Suprapubic skin (tissue), 4 donors: Measurements from ENCODE around the gene ACO2. TPM values are rescaled to one million over a fixed set of nuclear protein-coding genes. Genes with fewer than 3 reads are reported as not detected.

ENCODE experiments used
- DNase-seq, 2 donors: peaks; one replicate each; pipeline ENCODE4 v3.0.0-alpha.2; 2019; ENCODE audit warnings: low spot score in 2 of 2
- H3K27ac ChIP-seq: fragments of 200-600 bp; sonication (generic); one replicate; pipeline ENCODE4 v1.5.1; 2019
- H3K27me3 ChIP-seq: fragments of 200-600 bp; sonication (generic); one replicate; pipeline ENCODE4 v1.5.1; 2019
- H3K36me3 ChIP-seq: fragments of 200-600 bp; sonication (generic); one replicate; pipeline ENCODE4 v1.5.1; 2019
- H3K4me1 ChIP-seq: fragments of 200-600 bp; sonication (generic); one replicate; pipeline ENCODE4 v1.5.1; 2019
- H3K4me3 ChIP-seq: fragments of 200-600 bp; sonication (generic); one replicate; pipeline ENCODE4 v1.5.1; 2019; ENCODE audit warnings: mild to moderate bottlenecking
- H3K9me3 ChIP-seq: fragments of 200-600 bp; sonication (generic); one replicate; pipeline ENCODE4 v1.5.1; 2019
- CTCF ChIP-seq, 2 donors: fragments of 200-600 bp in 1 of 2; fragments of 450-650 bp in 1 of 2; sonication (generic) in 1 of 2; IDR thresholded peaks; one replicate each; pipeline ENCODE4 v1.5.1; 2016 to 2019; ENCODE audit warnings: antibody characterized with exemption in 2 of 2, mild to moderate bottlenecking in 1 of 2, moderate library complexity in 1 of 2
- EP300 ChIP-seq: sonication (generic); formaldehyde crosslinking; IDR thresholded peaks from one replicate; pipeline ENCODE4 v1.6.1; 2017; ENCODE audit warnings: antibody characterized with exemption
- POLR2A ChIP-seq, 2 donors: fragments of 450-650 bp; IDR thresholded peaks; one replicate each; pipeline ENCODE4 v1.6.1; 2017; ENCODE audit warnings: antibody characterized with exemption in 2 of 2, mild to moderate bottlenecking in 2 of 2, moderate library complexity in 2 of 2
- POLR2AphosphoS5 ChIP-seq, 3 donors: sonication (generic); formaldehyde crosslinking; IDR thresholded peaks; one replicate each; pipeline ENCODE4 v1.6.1; 2017; ENCODE audit warnings: antibody characterized with exemption in 3 of 3
- WGBS: methylation state at CpG from one replicate; pipeline ENCODE4 v1.1.5; 2018; 5-methylcytosine and 5-hydroxymethylcytosine counted together
- total RNA-seq, 4 donors: library from RNA; depleted of rRNA; stranded (reverse); fragments of >200 nt; gene quantifications; one replicate each; pipeline ENCODE4 v1.1.0, GENCODE V29; 2016

ACO2 gene
- total RNA-seq, 4 donors from 2014 or later = 67.4 to 81.9 (median 75.9) TPM

GRCh38 chr22:41564563-41564962, 95.6 kb downstream of the ACO2 start:
- no peaks in the 10 kb centered on the region for H3K36me3 ChIP-seq
- no peaks in the 10 kb centered on the region for H3K4me1 ChIP-seq
- peaks cover 12% of the 10 kb centered on the region for H3K27me3 ChIP-seq
- TF ChIP-seq POLR2A (IDR thresholded peaks at IDR 0.05) = no peak
- TF ChIP-seq CTCF (IDR thresholded peaks at IDR 0.05) = no peak
- TF ChIP-seq EP300 = no peak
- TF ChIP-seq POLR2AphosphoS5 (IDR thresholded peaks at IDR 0.05) = no peak
- WGBS = 83% methylated on average over 8 of the region's 8 CpGs
- no peak overlapping the region for H3K27ac ChIP-seq
- H3K9me3 ChIP-seq = no peaks in the 10 kb centered on the region
- DNase-seq = no peak
- H3K4me3 ChIP-seq = no peak overlapping the region

- Histone ChIP-seq H3K4me3 (no peak overlapping the region), H3K27ac (no peak overlapping the region), H3K36me3 (no peaks in the 10 kb centered on the region), H3K9me3 (no peaks in the 10 kb centered on the region), H3K4me1 (no peaks in the 10 kb centered on the region), H3K27me3 (peaks cover 6% of the 10 kb centered on the region)
- WGBS = 55% methylated on average over 8 of the region's 8 CpGs
- no peak for TF ChIP-seq CTCF (IDR thresholded peaks at IDR 0.05)
- TF ChIP-seq POLR2AphosphoS5 (IDR thresholded peaks at IDR 0.05) = no peak
- no peak for TF ChIP-seq EP300
- no peak for TF ChIP-seq POLR2A (IDR thresholded peaks at IDR 0.05)
- DNase-seq = no peak
Measured at GRCh38 chr22:41565403-41566054, 96.6 kb downstream of the ACO2 start.

GRCh38 chr22:41567512-41567768, 98.5 kb downstream of the ACO2 start:
- H3K36me3 ChIP-seq = no peaks in the 10 kb centered on the region
- TF ChIP-seq CTCF (IDR thresholded peaks at IDR 0.05) (no peak), POLR2AphosphoS5 (IDR thresholded peaks at IDR 0.05) (no peak), EP300 (no peak), POLR2A (IDR thresholded peaks at IDR 0.05) (no peak)
- H3K27me3 ChIP-seq = no peaks in the 10 kb centered on the region
- H3K9me3 ChIP-seq = no peaks in the 10 kb centered on the region
- DNase-seq = no peak
- WGBS = 81% methylated on average over 3 of the region's 3 CpGs
- H3K4me3 ChIP-seq = no peak overlapping the region
- H3K4me1 ChIP-seq = no peaks in the 10 kb centered on the region
- H3K27ac ChIP-seq = no peak overlapping the region

GRCh38 chr22:41568811-41569210, 99.9 kb downstream of the ACO2 start:
- H3K9me3 ChIP-seq = no peaks in the 10 kb centered on the region
- H3K27me3 ChIP-seq = no peaks in the 10 kb centered on the region
- H3K4me1 ChIP-seq = no peaks in the 10 kb centered on the region
- no peak overlapping the region for H3K27ac ChIP-seq
- H3K4me3 ChIP-seq = no peak overlapping the region
- WGBS = 78% methylated on average over 7 of the region's 7 CpGs
- TF ChIP-seq CTCF (IDR thresholded peaks at IDR 0.05) (no peak), EP300 (no peak), POLR2A (IDR thresholded peaks at IDR 0.05) (no peak), POLR2AphosphoS5 (IDR thresholded peaks at IDR 0.05) (no peak)
- no peaks in the 10 kb centered on the region for H3K36me3 ChIP-seq
- no peak for DNase-seq

- 85% methylated on average over 3 of the region's 3 CpGs for WGBS
Measured at GRCh38 chr22:41570221-41570620, 101.3 kb downstream of the ACO2 start.

More at GRCh38 chr22:41570221-41570620, 101.3 kb downstream of the ACO2 start:
- no peak overlapping the region for H3K27ac ChIP-seq
- no peak for DNase-seq
- H3K4me1 ChIP-seq = no peaks in the 10 kb centered on the region
- peaks cover under 1% of the 10 kb centered on the region for H3K36me3 ChIP-seq
- H3K9me3 ChIP-seq = no peaks in the 10 kb centered on the region
- no peak for TF ChIP-seq CTCF (IDR thresholded peaks at IDR 0.05)
- TF ChIP-seq POLR2A (IDR thresholded peaks at IDR 0.05) = no peak
- TF ChIP-seq EP300 = no peak
- TF ChIP-seq POLR2AphosphoS5 (IDR thresholded peaks at IDR 0.05) = no peak
- no peak overlapping the region for H3K4me3 ChIP-seq
- H3K27me3 ChIP-seq = no peaks in the 10 kb centered on the region
